Panc1 (cell line): ENCODE results near the gene SIRPD. TPM values are rescaled to one million over a fixed set of nuclear protein-coding genes. Genes with fewer than 3 reads are reported as not detected.

Experiments used
- ATAC-seq: fragments of 200-7000 bp; cut with Tn5 transposase; 2 replicates; pipeline ENCODE4 v1.9.1; 2020; ENCODE audit warnings: mild to moderate bottlenecking, moderate library complexity
- Bru-seq: library from RNA; stranded (reverse); fragments of 400-500 nt; gene quantifications from one replicate; lab custom pipeline; 2021; lab: Mats Ljungman, UMichigan
- BruChase-seq, 2 experiments: library from RNA; stranded (reverse); fragments of 400-500 nt; gene quantifications; one replicate each; lab custom pipeline; 2021; lab: Mats Ljungman, UMichigan
- BruUV-seq: library from RNA; stranded (reverse); fragments of 400-500 nt; replicated peaks from 2 replicates; lab custom pipeline; 2021; lab: Mats Ljungman, UMichigan
- CTCF ChIA-PET: fragments of 300-600 bp; sonication (Branson Sonifier 250); formaldehyde crosslinking; loops from one replicate; lab custom pipeline; 2022; ENCODE audit warnings: antibody characterized with exemption; lab: Charles Lee
- POLR2A ChIA-PET: fragments of 300-600 bp; sonication (Branson Sonifier 250); formaldehyde crosslinking; loops from one replicate; lab custom pipeline; 2022; ENCODE audit warnings: antibody characterized with exemption; lab: Charles Lee
- DNase-seq: peaks from one replicate; pipeline ENCODE4 v3.0.0-alpha.2; 2010; ENCODE audit warnings: low read depth, low spot score
- H3K27ac ChIP-seq: 2 replicates; pipeline ENCODE4 v1.5.1; 2011; ENCODE audit warnings: mild to moderate bottlenecking, low read length, inconsistent platforms
- H3K27me3 ChIP-seq: fragments of 200-500 bp; sonication (Bioruptor generic); 2 replicates; pipeline ENCODE4 v1.6.0; 2014; ENCODE audit warnings: low read length, inconsistent platforms; ENCODE audit not compliant: control insufficient read depth, insufficient read depth
- H3K36me3 ChIP-seq: fragments of 200-500 bp; sonication (Bioruptor generic); 2 replicates; pipeline ENCODE4 v1.5.1; 2014; ENCODE audit warnings: inconsistent platforms, mild to moderate bottlenecking, low read length, moderate library complexity; ENCODE audit not compliant: control insufficient read depth, insufficient read depth
- H3K4me1 ChIP-seq: 2 replicates; pipeline ENCODE4 v1.5.1; 2011; ENCODE audit warnings: inconsistent platforms, mild to moderate bottlenecking, low read length, moderate library complexity; ENCODE audit not compliant: control insufficient read depth, insufficient read depth
- H3K4me3 ChIP-seq, 2 experiments: 2 replicates each; pipeline ENCODE4 v1.5.1; 2011 to 2012; ENCODE audit warnings: low read depth in 2 of 2, low read length in 2 of 2, mild to moderate bottlenecking in 2 of 2, inconsistent platforms in 1 of 2, moderate library complexity in 1 of 2
- H3K9me3 ChIP-seq: fragments of 200-500 bp; sonication (Bioruptor generic); 2 replicates; pipeline ENCODE4 v1.5.1; 2014; ENCODE audit warnings: low read depth, mild to moderate bottlenecking, inconsistent platforms, low read length, moderate library complexity; ENCODE audit not compliant: control insufficient read depth, insufficient read depth
- POLR2AphosphoS5 ChIP-seq: IDR thresholded peaks from 2 replicates; pipeline ENCODE4 v1.6.1; 2012; ENCODE audit warnings: mild to moderate bottlenecking, low read depth, low read length, moderate library complexity
- SIN3A ChIP-seq: IDR thresholded peaks from 2 replicates; pipeline ENCODE4 v1.6.1; 2012; ENCODE audit warnings: low read depth, mild to moderate bottlenecking, low read length, moderate library complexity, borderline replicate concordance; ENCODE audit not compliant: insufficient read depth
- TCF7L2 ChIP-seq: IDR thresholded peaks from 2 replicates; pipeline ENCODE4 v1.6.1; 2011; ENCODE audit warnings: mild to moderate bottlenecking, low read depth, low read length, inconsistent platforms
- in situ Hi-C: cut with HindIII; loops from 2 replicates; pipeline ENCODE4 v1.10.0; 2016; ENCODE audit warnings: low sequenced_read_pairs, low pct_unique_long_range_greater_than_20kb
- intact Hi-C: fragments of 100-400 bp; cut with micrococcal nuclease; formaldehyde crosslinking; loops from one replicate; pipeline ENCODE4 v1.10.0; 2022; ENCODE audit not compliant: unreplicated experiment
- long read RNA-seq: library from polyadenylated mRNA; unstranded; transcript quantifications from one replicate; pipeline ENCODE4 v2.0.0, GENCODE V29; 2021; ENCODE audit not compliant: unreplicated experiment
- polyA plus RNA-seq: library from polyadenylated mRNA; unstranded; fragments of >200 nt; gene quantifications from one replicate; pipeline ENCODE4 v1.2.1, GENCODE V29; 2012; ENCODE audit warnings: missing spikeins; ENCODE audit not compliant: insufficient read length
- total RNA-seq: library from RNA; stranded (reverse); gene quantifications from one replicate; pipeline ENCODE4 v1.2.1, GENCODE V29; 2021; ENCODE audit not compliant: unreplicated experiment
- TF ChIP-seq, protein P1 (sequence below): fragments of 450-650 bp; IDR thresholded peaks from 2 replicates; pipeline ENCODE4 v1.5.1; 2017; ENCODE audit warnings: mild to moderate bottlenecking
- TF ChIP-seq, protein P2 (sequence below), 2 experiments: IDR thresholded peaks; 2 replicates each; pipeline ENCODE4 v1.6.1; 2011 to 2012; ENCODE audit warnings: low read depth in 2 of 2, control low read depth in 1 of 2, low read length in 1 of 2, mild to moderate bottlenecking in 1 of 2, moderate library complexity in 1 of 2; ENCODE audit not compliant: insufficient read depth in 1 of 2

SIRPD gene
- not detected for total RNA-seq
- not detected for polyA plus RNA-seq
- not detected for Bru-seq, nascent RNA
- not detected for BruChase-seq, experiment 1, labeled RNA remaining after a 2-hour chase
- BruChase-seq, experiment 2, labeled RNA remaining after a 6-hour chase = not detected
- long read RNA-seq = 0 reads

DNA sequence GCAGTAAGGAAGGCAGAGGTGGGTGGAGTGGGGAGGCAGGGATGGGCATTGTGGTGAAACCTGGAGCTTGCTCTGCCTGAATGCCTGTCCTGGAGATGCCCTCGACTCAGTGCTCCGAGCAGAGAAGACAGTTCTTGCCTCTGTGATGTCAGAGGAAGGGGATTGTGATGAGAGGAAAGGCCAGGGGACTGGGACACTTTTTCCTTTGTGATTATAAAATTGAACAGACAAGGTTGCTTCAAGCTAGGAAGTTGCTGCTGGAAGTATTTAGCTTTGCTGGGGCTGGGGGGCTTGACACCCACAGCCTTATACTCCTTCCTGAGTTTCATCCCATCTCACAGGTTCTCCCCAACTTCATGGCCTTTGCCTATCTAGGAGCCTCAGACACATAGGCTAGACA, at the start of gene SIRPD:
Gene SIRPD, minus strand, starts transcription at position 101 of the 400 bp plus-strand sequence. Its CDS starts 52 bp downstream, at position 49.
- ChIA-PET CTCF (no interaction called here), POLR2A (no interaction called here)
- no peak for TF ChIP-seq SIN3A
- TF ChIP-seq, protein P1, sequence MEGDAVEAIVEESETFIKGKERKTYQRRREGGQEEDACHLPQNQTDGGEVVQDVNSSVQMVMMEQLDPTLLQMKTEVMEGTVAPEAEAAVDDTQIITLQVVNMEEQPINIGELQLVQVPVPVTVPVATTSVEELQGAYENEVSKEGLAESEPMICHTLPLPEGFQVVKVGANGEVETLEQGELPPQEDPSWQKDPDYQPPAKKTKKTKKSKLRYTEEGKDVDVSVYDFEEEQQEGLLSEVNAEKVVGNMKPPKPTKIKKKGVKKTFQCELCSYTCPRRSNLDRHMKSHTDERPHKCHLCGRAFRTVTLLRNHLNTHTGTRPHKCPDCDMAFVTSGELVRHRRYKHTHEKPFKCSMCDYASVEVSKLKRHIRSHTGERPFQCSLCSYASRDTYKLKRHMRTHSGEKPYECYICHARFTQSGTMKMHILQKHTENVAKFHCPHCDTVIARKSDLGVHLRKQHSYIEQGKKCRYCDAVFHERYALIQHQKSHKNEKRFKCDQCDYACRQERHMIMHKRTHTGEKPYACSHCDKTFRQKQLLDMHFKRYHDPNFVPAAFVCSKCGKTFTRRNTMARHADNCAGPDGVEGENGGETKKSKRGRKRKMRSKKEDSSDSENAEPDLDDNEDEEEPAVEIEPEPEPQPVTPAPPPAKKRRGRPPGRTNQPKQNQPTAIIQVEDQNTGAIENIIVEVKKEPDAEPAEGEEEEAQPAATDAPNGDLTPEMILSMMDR = no peak
- TF ChIP-seq TCF7L2 = no peak
- TF ChIP-seq POLR2AphosphoS5 = no peak
- TF ChIP-seq, protein P2, sequence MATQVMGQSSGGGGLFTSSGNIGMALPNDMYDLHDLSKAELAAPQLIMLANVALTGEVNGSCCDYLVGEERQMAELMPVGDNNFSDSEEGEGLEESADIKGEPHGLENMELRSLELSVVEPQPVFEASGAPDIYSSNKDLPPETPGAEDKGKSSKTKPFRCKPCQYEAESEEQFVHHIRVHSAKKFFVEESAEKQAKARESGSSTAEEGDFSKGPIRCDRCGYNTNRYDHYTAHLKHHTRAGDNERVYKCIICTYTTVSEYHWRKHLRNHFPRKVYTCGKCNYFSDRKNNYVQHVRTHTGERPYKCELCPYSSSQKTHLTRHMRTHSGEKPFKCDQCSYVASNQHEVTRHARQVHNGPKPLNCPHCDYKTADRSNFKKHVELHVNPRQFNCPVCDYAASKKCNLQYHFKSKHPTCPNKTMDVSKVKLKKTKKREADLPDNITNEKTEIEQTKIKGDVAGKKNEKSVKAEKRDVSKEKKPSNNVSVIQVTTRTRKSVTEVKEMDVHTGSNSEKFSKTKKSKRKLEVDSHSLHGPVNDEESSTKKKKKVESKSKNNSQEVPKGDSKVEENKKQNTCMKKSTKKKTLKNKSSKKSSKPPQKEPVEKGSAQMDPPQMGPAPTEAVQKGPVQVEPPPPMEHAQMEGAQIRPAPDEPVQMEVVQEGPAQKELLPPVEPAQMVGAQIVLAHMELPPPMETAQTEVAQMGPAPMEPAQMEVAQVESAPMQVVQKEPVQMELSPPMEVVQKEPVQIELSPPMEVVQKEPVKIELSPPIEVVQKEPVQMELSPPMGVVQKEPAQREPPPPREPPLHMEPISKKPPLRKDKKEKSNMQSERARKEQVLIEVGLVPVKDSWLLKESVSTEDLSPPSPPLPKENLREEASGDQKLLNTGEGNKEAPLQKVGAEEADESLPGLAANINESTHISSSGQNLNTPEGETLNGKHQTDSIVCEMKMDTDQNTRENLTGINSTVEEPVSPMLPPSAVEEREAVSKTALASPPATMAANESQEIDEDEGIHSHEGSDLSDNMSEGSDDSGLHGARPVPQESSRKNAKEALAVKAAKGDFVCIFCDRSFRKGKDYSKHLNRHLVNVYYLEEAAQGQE (IDR thresholded peaks at IDR 0.05; ENCODE audit: insufficient read depth in 1 of 2, low read depth in 2 of 2, low read length in 1 of 2) = no peak

DNA sequence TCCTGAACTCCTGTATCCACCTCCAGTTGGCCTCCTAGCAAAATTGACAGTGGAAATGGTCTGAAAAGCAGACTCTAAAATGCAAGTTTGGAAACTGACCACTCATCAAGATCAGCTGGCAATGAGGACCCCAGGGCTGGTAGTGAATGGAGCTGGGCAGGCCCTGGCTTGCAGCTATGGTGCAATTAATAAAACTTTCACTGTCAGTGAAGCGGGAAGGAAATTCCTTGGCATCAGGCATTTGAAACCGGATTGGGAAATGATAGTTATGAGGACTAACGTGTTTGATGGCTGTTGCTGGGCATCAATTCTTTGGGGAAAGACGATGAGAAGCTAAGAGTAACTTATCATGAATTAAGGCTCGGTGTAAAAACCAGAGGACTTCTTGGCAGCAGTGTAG, 43.2 kb upstream of the SIRPD start:
- H3K4me1 ChIP-seq = no peaks in the 10 kb centered on the region
- no peak overlapping the region for H3K27ac ChIP-seq
- no peaks in the 10 kb centered on the region for H3K36me3 ChIP-seq
- H3K4me3 ChIP-seq = no peak overlapping the region
- ChIA-PET CTCF (no interaction called here), POLR2A (no interaction called here)
- peaks cover 3% of the 10 kb centered on the region for H3K27me3 ChIP-seq
- ATAC-seq (no peak), DNase-seq (no peak)
- in situ Hi-C loops = no loop called here
- TF ChIP-seq SIN3A = no peak
- TF ChIP-seq, protein P1 = no peak
- TF ChIP-seq, protein P2 (IDR thresholded peaks at IDR 0.05; ENCODE audit: insufficient read depth in 1 of 2, low read depth in 2 of 2, low read length in 1 of 2) = no peak
- TF ChIP-seq POLR2AphosphoS5 = no peak
- TF ChIP-seq TCF7L2 = no peak
- H3K9me3 ChIP-seq = no peaks in the 10 kb centered on the region
- BruUV-seq = no TSS peak
- intact Hi-C loops = no loop called here

More for the DNA sequence above, at the start of gene SIRPD:
- ATAC-seq = no peak
- no peak for DNase-seq
- no peak within 1 kb of the TSS for H3K4me3 ChIP-seq
- no TSS peak for BruUV-seq
- H3K36me3 ChIP-seq = no peaks in the 10 kb centered on the region
- H3K4me1 ChIP-seq = no peaks in the 10 kb centered on the region
- H3K27me3 ChIP-seq = peaks cover 5% of the 10 kb centered on the region
- intact Hi-C loops (no loop called here), in situ Hi-C loops (no loop called here)
- H3K27ac ChIP-seq = no peak within 1 kb of the TSS
- H3K9me3 ChIP-seq = no peaks in the 10 kb centered on the region
